Epidermal melanocyte (primary cell): Measurements from ENCODE around the gene CDKAL1.

ENCODE experiments used
- DNase-seq: peaks from one replicate; pipeline ENCODE4 v3.0.0; 2011; ENCODE audit warnings: low spot score; ENCODE audit not compliant: insufficient read length

CDKAL1 gene

GRCh38 chr6:20949138-20949537, 414.9 kb downstream of the CDKAL1 start:
- no peak for DNase-seq

GRCh38 chr6:20952699-20953474, 418.6 kb downstream of the CDKAL1 start:
- no peak for DNase-seq

DNA sequence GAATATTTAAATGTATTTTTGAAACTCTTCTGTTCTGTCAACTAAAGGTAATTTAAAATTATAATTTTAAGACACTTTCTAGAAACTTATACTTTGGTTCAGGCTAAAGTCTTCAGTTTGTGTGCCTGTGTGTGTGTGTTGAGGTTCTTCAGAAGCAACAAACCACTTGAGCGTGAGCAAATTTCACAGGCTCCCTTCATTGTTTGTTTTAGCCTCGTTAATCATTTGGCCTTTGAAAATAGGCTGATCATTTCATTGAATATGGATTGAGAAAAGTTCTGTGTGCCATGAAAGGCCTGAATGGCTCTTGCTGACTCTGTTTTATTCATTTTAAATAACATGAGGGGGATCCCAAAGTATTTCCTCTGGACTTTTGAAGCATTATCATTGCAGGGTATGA, 420.1 kb downstream of the CDKAL1 start:
- DNase-seq: no peak

DNA sequence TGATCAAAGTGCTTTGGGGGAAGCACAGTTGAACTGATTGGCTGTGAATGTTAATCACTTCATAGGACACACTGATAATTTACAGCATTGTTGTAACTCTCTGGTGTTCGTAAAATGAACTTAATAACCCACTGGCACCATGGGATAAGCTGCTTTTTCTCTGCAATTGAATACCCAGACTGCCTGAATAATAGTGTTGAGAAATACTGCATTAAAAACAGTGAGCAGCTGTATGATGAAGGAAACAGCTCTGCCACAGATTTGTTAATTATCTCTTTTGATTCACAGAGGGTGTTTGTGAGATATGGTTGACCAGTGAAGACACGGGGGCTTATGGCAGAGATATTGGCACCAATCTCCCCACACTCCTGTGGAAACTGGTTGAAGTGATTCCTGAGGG, 420.9 kb downstream of the CDKAL1 start:
- no peak for DNase-seq

GRCh38 chr6:20955751-20956150, 421.5 kb downstream of the CDKAL1 start:
- no peak for DNase-seq

GRCh38 chr6:20960067-20960466, 425.8 kb downstream of the CDKAL1 start:
- DNase-seq: no peak

GRCh38 chr6:20965276-20965675, 431.0 kb downstream of the CDKAL1 start:
- DNase-seq: no peak

- no peak for DNase-seq
Measured at GRCh38 chr6:20965915-20966314, 431.7 kb downstream of the CDKAL1 start.

GRCh38 chr6:20969551-20969950, 435.3 kb downstream of the CDKAL1 start:
- no peak for DNase-seq

- DNase-seq: no peak
Measured at GRCh38 chr6:20976391-20976918, 442.2 kb downstream of the CDKAL1 start.

GRCh38 chr6:20978151-20978614, 443.9 kb downstream of the CDKAL1 start:
- no peak for DNase-seq

DNA sequence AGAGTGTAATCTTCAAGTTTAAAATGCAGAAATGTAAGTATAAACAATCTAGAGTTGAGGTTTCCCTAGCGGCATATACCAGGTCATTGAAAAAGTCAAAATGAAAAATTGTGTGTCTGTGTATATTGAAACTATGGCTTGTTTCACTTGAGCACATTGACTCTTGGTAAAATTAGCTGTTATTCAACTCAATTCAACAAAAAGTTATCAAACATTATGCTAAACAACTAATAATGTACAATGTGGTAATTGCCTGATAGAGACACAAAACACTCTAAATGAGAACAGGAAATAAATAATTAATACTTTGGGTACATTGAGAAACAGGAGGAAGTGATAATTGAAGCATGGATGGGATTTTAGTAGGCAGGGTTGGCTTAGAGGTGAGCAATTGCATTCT, 444.8 kb downstream of the CDKAL1 start:
- no peak for DNase-seq

- DNase-seq: no peak
Measured at GRCh38 chr6:20983961-20984360, 449.7 kb downstream of the CDKAL1 start.

GRCh38 chr6:20985821-20986220, 451.6 kb downstream of the CDKAL1 start:
- no peak for DNase-seq

DNA sequence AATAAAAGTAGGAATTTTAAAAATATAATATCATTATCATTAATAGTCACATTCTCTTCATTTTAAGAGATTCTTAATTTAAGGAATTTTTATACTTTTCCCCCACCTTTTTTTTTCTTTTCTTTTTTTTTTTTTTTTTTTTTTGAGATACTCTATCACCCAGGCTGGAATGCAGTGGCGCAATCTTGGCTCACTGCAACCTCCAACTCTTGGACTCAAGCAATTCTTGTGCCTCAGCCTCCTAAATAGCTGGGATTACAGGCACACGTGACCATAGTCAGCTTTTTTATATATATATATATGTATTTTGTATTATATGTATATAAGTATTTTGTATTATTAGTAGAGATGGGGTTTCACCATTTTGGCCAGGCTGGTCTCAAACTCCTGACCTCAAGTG, 457.7 kb downstream of the CDKAL1 start:
- DNase-seq: no peak

DNA sequence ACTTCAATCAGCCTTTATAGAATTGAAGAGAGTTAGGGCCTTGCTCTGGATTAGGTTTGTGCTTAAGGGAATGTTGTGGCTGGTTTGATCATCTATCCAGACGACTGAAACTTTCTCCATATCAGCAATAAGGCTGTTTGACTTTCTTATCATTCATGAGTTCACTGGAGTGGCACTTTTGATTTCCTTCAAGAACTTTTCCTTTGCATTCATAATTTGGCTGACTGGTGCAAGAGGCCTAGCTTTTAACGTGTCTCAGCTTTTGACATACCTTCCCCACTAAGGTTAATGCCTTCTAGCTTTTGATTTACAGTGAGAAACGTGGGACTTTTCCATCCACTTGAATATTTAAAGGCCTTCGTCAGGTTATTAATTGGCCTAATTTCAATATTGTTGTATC, 461.8 kb downstream of the CDKAL1 start:
- no peak for DNase-seq

DNA sequence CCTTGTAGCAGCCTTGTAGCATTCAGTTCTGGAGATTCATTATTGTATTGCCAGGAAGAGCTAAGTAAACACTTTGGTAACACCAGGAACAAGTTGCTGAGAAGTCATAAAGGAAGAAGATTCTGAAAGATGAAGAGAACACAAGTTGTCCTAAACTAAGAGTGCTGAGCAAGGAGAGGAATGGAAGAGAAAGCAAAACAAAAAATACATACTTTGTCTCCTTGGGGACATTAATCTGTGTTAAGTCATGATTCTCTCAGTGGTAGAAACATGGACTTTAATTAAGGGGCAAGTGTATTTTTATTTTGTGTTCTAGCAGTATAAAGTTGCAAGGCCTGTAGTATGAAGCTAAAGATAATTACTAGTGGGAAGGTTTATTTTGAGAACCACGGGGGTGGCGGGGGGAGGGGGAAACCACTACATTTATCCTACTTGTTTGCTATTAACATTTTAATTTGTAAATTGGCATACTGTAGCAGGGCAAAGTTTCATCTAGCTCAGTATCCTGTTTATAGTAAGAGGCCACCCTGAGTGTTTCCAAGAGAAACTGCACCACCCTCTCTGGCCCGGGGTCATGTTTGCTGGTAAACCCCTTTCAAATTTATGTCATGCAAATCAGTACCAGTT, 463.0 kb downstream of the CDKAL1 start:
- no peak for DNase-seq

DNA sequence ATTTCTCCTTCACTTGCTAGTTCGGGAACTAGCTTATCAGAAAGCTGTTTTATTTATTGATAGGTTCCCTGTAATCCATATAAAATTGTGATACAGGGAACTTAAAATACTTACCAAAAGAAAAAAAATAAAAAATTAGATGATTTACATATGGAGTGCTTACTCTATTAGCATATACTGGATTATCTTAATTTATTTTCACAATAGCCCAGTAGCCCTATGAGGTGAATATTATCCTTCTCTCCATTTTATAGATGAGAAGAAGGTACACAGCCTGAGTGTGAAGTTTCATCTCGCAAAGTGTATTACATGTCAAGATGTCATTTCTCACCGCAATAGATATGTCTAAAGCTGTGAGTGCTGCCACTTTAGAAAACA, 463.5 kb downstream of the CDKAL1 start:
- DNase-seq: no peak

DNA sequence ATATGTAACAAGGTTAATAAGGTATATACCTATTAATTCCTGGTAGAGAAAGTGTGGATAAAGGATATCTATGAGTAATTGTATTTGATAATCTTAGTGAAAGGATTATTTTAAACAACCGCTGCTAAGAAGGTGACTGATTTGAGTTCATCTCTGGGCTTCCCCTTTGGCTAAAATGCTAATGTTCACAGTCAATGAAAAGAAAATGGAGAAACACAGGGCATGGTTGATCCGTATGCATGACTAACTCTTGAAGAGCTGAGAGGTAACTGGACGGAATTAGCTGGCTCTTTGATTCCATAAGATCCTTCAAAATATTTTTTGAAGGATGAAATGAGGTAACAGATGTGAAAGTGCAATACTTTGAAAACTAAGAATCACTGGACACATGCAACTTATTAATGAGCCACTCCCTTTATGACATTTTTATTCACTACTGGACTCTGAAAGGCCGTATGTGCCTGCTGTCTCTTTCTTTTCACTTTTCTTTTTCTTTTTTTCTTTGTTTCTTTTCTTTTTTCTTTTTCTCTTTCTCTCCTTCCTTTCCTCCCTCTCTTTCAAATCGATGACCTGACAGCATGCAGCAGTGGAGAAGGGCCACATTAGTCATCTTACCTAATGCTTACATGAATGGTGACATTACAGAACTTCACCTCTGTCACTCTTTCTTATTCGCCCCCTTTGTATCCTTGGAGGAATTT, 464.6 kb downstream of the CDKAL1 start:
- DNase-seq: no peak

GRCh38 chr6:21000331-21000801, 466.1 kb downstream of the CDKAL1 start:
- no peak for DNase-seq

DNA sequence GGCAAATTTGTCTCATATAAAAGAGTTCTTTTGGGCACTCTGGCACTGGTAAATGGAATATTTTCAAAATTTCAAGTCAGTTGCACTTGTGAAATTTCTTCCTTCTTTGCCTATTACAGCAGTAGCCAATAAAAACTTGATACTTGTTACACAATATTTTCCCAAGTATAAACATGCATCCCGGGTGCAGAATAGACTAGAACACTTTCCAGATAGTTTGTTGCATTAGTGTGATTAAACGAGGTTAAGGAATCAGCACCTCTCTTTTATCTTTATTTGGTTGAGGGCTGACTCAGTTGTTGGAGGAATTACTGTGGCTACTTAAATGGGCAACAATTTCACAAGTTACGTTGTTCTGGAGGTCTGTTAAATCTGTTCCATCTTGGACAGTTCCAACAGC, 467.5 kb downstream of the CDKAL1 start:
- no peak for DNase-seq
